Measurements from ENCODE around the gene MOCS1.

Gene MOCS1

DNA sequence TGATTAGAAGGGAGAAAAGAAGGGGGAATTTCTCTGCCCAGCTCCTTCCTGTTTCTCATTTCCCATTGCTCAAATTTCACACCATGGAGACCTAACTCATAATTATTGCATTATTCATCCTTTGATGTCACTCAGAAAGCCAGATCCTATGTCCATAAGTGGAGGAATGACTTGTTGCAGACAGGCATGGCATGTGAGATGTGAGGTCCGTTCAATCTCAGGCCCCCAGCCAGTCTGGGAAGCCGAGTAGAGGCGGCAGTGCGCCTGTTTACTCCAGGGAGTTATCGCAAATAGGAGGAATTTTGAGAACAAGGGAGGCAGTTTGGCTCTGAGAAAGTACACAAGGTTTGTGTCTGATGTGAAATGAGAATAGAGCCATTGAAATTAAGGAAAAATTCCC lies 26.9 kb upstream of the MOCS1 start:
- no peaks in the 10 kb centered on the region for H3K36me3 ChIP-seq (replicated peaks; ENCODE audit: low read depth, low read length)
- H3K4me1 ChIP-seq (ENCODE audit: low read length), result peaks cover 19% of the 10 kb centered on the region
- no peak overlapping the region for H3K4me2 ChIP-seq (ENCODE audit: low read length)
- H3K27me3 ChIP-seq (ENCODE audit: low read depth, low read length), result peaks cover 55% of the 10 kb centered on the region
- H3K9me3 ChIP-seq (ENCODE audit: insufficient read depth, low read length), result no peaks in the 10 kb centered on the region
- no peak overlapping the region for H3K27ac ChIP-seq (ENCODE audit: low read length)
- H4K20me1 ChIP-seq (ENCODE audit: insufficient read depth, low read length), result no peaks in the 10 kb centered on the region
- TF ChIP-seq, protein P1, sequence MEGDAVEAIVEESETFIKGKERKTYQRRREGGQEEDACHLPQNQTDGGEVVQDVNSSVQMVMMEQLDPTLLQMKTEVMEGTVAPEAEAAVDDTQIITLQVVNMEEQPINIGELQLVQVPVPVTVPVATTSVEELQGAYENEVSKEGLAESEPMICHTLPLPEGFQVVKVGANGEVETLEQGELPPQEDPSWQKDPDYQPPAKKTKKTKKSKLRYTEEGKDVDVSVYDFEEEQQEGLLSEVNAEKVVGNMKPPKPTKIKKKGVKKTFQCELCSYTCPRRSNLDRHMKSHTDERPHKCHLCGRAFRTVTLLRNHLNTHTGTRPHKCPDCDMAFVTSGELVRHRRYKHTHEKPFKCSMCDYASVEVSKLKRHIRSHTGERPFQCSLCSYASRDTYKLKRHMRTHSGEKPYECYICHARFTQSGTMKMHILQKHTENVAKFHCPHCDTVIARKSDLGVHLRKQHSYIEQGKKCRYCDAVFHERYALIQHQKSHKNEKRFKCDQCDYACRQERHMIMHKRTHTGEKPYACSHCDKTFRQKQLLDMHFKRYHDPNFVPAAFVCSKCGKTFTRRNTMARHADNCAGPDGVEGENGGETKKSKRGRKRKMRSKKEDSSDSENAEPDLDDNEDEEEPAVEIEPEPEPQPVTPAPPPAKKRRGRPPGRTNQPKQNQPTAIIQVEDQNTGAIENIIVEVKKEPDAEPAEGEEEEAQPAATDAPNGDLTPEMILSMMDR (IDR thresholded peaks at IDR 0.05; ENCODE audit: low read depth, low read length), result no peak
- no peak for TF ChIP-seq EZH2phosphoT487 (IDR thresholded peaks at IDR 0.05; ENCODE audit: low read depth)
- H3K4me3 ChIP-seq (ENCODE audit: low read length), result no peak overlapping the region
- H2AFZ ChIP-seq (ENCODE audit: low read depth, low read length), result no peak overlapping the region
- no peaks in the 10 kb centered on the region for H3K79me2 ChIP-seq (ENCODE audit: low read length)
- H3K9ac ChIP-seq (ENCODE audit: low read length), result no peak overlapping the region

DNA sequence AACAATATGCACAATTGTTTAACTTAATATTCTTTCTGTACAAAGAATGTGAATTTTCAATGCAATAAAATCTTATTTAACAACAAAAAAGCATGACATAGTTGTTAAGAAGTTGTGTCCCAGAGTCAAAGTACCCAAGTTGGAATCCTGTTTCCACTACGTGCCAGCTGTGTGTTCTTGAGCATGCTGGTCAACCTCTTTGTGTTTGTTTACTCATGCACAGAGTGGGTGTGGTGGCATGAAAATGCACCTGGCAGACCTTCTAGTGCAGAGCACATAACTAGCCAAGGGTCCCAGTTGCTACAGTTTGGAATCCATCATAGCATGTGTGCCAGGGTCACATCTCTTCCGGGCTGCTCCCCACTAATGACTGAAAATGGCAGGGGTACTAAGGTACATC lies 24.7 kb upstream of the MOCS1 start:
- no peak overlapping the region for H2AFZ ChIP-seq (ENCODE audit: low read depth, low read length)
- no peak overlapping the region for H3K9ac ChIP-seq (ENCODE audit: low read length)
- H3K27me3 ChIP-seq (ENCODE audit: low read depth, low read length), result peaks cover 48% of the 10 kb centered on the region
- H3K4me2 ChIP-seq (ENCODE audit: low read length), result no peak overlapping the region
- no peaks in the 10 kb centered on the region for H4K20me1 ChIP-seq (ENCODE audit: insufficient read depth, low read length)
- no peak overlapping the region for H3K27ac ChIP-seq (ENCODE audit: low read length)
- no peaks in the 10 kb centered on the region for H3K79me2 ChIP-seq (ENCODE audit: low read length)
- TF ChIP-seq, protein P1 (IDR thresholded peaks at IDR 0.05; ENCODE audit: low read depth, low read length), result no peak
- no peak for TF ChIP-seq EZH2phosphoT487 (IDR thresholded peaks at IDR 0.05; ENCODE audit: low read depth)
- no peaks in the 10 kb centered on the region for H3K36me3 ChIP-seq (replicated peaks; ENCODE audit: low read depth, low read length)
- H3K4me1 ChIP-seq (ENCODE audit: low read length), result peaks cover 6% of the 10 kb centered on the region
- H3K4me3 ChIP-seq (ENCODE audit: low read length), result no peak overlapping the region
- no peaks in the 10 kb centered on the region for H3K9me3 ChIP-seq (ENCODE audit: insufficient read depth, low read length)

DNA sequence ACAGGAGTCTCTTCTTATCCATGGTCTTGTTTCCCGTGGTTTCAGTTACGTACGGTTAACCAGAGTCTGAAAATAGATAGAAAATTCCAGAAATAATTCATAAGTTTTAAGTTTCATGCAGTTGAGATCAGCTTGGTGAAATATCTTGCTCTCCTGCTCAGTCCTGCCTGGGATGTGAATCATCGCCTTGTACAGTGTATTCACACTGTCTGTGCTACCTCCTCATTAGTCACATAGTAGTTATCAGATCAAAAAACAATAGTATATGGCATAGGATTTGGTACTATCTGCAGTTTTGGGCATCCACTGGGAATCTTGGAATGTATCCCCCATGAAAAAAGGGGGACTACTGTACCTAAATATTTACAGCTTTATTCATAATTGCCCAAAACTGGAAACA lies 22.7 kb upstream of the MOCS1 start:
- Histone ChIP-seq H3K9ac (ENCODE audit: low read length) (no peak overlapping the region), H2AFZ (ENCODE audit: low read depth, low read length) (no peak overlapping the region), H4K20me1 (ENCODE audit: insufficient read depth, low read length) (no peaks in the 10 kb centered on the region), H3K27ac (ENCODE audit: low read length) (no peak overlapping the region), H3K79me2 (ENCODE audit: low read length) (no peaks in the 10 kb centered on the region), H3K36me3 (replicated peaks; ENCODE audit: low read depth, low read length) (no peaks in the 10 kb centered on the region), H3K4me3 (ENCODE audit: low read length) (no peak overlapping the region), H3K4me1 (ENCODE audit: low read length) (peaks cover 6% of the 10 kb centered on the region), H3K27me3 (ENCODE audit: low read depth, low read length) (peaks cover 44% of the 10 kb centered on the region), H3K9me3 (ENCODE audit: insufficient read depth, low read length) (no peaks in the 10 kb centered on the region), H3K4me2 (ENCODE audit: low read length) (no peak overlapping the region)
- TF ChIP-seq EZH2phosphoT487 (IDR thresholded peaks at IDR 0.05; ENCODE audit: low read depth), result no peak
- TF ChIP-seq, protein P1 (IDR thresholded peaks at IDR 0.05; ENCODE audit: low read depth, low read length), result no peak

DNA sequence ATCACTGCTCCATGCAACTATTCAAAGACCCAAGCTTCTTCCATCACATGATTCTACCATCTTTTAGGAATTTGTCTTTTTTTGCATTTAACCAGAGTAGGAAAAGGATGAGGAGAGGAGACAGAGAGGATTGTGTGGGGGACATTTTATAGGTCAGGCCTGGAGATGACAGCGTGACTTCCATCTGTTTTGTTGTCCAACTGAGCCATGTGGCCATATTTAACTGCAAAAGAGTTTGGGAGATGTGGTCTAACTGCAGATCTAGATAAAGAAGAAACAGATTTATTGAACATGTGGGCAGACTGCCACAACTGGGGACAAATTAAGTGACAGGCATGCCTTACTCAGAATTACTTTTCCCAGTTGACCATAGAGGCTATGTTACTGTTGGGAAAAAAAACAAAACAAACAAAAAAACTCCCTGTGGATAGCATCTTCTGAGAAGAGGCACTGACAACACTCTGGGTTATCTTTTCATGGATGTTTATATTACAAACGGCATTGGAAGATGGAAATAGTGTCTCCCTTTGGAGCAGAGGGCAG lies 18.9 kb upstream of the MOCS1 start:
- no peaks in the 10 kb centered on the region for H3K79me2 ChIP-seq (ENCODE audit: low read length)
- H2AFZ ChIP-seq (ENCODE audit: low read depth, low read length), result no peak overlapping the region
- H4K20me1 ChIP-seq (ENCODE audit: insufficient read depth, low read length), result no peaks in the 10 kb centered on the region
- no peaks in the 10 kb centered on the region for H3K4me1 ChIP-seq (ENCODE audit: low read length)
- TF ChIP-seq, protein P1 (IDR thresholded peaks at IDR 0.05; ENCODE audit: low read depth, low read length), result no peak
- TF ChIP-seq EZH2phosphoT487 (IDR thresholded peaks at IDR 0.05; ENCODE audit: low read depth), result no peak
- no peaks in the 10 kb centered on the region for H3K9me3 ChIP-seq (ENCODE audit: insufficient read depth, low read length)
- no peak overlapping the region for H3K27ac ChIP-seq (ENCODE audit: low read length)
- H3K9ac ChIP-seq (ENCODE audit: low read length), result no peak overlapping the region
- peaks cover 62% of the 10 kb centered on the region for H3K27me3 ChIP-seq (ENCODE audit: low read depth, low read length)
- H3K36me3 ChIP-seq (replicated peaks; ENCODE audit: low read depth, low read length), result no peaks in the 10 kb centered on the region
- H3K4me3 ChIP-seq (ENCODE audit: low read length), result no peak overlapping the region
- no peak overlapping the region for H3K4me2 ChIP-seq (ENCODE audit: low read length)

Measured in OCI-LY3 (cell line).